Astrocyte (in vitro differentiated cells and primary cell): ENCODE data around the gene IL17D.

Experiments used
- EZH2 ChIP-seq: IDR thresholded peaks from 2 replicates; pipeline ENCODE4 v1.6.1; 2012; ENCODE audit warnings: mild to moderate bottlenecking, low read length, inconsistent platforms; ENCODE audit not compliant: insufficient read depth
- TF ChIP-seq, protein P1 (sequence below): IDR thresholded peaks from 2 replicates; pipeline ENCODE4 v1.5.1; 2011; ENCODE audit warnings: low read depth, mild to moderate bottlenecking, inconsistent platforms, low read length, moderate library complexity; ENCODE audit not compliant: insufficient read depth

DNA sequence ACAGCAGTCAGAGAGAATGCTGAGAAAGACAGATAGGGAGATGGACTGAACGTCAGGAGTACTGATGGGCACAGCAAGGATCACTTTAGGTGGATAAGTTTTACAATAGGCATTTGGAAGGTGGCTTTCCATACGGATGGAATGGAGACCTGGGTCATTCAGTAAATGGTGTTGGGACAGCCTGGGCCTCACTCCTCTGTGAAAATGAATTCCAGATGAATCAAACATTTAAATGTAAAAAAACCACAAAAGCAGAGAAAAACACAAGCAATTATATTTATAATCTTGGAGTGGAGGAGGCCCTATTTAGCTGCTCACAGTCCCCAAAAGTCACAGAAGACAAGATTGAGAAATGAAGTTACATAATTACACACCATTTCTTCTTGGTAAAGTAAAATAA is 4.7 kb downstream of the IL17D start:
- TF ChIP-seq, protein P1, sequence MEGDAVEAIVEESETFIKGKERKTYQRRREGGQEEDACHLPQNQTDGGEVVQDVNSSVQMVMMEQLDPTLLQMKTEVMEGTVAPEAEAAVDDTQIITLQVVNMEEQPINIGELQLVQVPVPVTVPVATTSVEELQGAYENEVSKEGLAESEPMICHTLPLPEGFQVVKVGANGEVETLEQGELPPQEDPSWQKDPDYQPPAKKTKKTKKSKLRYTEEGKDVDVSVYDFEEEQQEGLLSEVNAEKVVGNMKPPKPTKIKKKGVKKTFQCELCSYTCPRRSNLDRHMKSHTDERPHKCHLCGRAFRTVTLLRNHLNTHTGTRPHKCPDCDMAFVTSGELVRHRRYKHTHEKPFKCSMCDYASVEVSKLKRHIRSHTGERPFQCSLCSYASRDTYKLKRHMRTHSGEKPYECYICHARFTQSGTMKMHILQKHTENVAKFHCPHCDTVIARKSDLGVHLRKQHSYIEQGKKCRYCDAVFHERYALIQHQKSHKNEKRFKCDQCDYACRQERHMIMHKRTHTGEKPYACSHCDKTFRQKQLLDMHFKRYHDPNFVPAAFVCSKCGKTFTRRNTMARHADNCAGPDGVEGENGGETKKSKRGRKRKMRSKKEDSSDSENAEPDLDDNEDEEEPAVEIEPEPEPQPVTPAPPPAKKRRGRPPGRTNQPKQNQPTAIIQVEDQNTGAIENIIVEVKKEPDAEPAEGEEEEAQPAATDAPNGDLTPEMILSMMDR: no peak
- TF ChIP-seq EZH2: no peak
